Stimulated activated CD4-positive, alpha-beta T cell treated with anti-CD3 and anti-CD28 coated beads, Interleukin-2, amount 100 ng/mL, for 48 hours (primary cell): ENCODE data around the gene ABCC3.
"Not testable (repeated sequence)": the region's sequence is repeated elsewhere in the genome, so short reads cannot be mapped to it uniquely, and the experiment has no call there.

ENCODE experiments used
- DNase-seq, 2 donors: peaks; one replicate each; pipeline ENCODE4 v3.0.0-alpha.2; 2020

The ABCC3 gene

GRCh38 chr17:50668025-50668837 lies 33.5 kb downstream of the ABCC3 start:
- DNase-seq = no peak

DNA sequence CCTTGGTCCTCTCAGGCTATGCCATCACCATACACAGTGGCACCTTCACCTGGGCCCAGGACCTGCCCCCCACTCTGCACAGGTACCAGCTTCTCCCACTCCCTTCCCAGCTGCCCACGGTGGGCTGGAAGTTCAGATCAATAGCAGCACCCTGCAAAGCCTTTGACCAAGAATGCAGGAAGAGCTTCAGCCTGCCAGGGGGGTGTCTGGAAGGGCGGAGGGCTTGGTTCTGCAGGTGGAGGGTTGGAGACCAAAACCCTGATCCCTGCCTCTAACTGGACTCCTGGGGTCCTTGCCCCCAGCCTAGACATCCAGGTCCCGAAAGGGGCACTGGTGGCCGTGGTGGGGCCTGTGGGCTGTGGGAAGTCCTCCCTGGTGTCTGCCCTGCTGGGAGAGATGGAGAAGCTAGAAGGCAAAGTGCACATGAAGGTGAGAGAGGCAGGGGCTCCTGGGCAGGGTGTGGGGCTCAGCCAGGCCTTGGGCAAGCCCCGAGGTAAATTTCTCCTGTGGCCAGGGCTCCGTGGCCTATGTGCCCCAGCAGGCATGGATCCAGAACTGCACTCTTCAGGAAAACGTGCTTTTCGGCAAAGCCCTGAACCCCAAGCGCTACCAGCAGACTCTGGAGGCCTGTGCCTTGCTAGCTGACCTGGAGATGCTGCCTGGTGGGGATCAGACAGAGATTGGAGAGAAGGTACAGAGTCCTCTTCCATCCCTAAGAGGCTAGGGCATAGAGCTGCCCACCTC lies 34.3 kb downstream of the ABCC3 start:
- no peak for DNase-seq

DNA sequence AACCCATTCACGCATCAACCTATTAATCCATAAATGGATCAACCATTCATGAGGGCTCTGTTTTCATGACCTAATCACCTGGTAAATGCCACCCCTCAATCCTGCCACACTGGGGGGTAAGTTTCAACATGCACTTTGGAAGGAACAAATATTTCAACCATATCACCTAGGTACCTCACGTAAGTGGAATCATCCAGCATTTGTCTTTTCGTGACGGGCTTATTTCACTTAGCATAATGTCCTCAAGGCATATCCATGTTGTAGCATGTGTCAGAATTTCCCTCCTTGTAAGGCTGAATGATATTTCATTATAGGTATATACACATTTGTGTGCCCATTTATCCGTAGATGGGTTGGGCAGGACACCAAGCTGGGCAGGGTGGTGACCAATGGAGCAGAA lies 37.4 kb downstream of the ABCC3 start:
- no peak for DNase-seq

DNA sequence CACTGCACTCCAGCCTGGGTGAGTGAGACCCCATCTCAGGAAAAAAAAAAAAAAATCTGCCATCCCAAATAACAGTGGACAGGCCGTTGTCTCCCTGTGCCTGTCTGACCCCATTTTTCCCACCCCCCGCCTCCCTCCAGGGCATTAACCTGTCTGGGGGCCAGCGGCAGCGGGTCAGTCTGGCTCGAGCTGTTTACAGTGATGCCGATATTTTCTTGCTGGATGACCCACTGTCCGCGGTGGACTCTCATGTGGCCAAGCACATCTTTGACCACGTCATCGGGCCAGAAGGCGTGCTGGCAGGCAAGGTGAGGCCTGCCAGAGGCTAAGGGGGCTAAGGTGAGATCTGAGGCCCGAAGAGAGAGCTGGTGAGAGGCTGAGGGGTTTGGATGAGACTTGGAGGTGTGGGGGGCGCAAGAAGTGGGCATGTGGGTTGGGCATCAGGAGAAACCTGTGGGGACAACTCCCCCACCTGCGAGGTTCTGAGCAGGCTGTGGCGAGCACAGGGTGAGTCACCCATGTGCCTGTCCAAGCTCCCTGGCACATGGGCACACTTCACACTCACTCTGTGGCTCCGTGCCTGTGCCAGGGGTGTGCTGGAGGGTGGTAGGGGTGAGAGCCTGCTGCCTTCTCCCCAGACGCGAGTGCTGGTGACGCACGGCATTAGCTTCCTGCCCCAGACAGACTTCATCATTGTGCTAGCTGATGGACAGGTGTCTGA lies 38.3 kb downstream of the ABCC3 start:
- no peak for DNase-seq

- no peak for DNase-seq
Measured at GRCh38 chr17:50675190-50675589, 40.5 kb downstream of the ABCC3 start.

DNA sequence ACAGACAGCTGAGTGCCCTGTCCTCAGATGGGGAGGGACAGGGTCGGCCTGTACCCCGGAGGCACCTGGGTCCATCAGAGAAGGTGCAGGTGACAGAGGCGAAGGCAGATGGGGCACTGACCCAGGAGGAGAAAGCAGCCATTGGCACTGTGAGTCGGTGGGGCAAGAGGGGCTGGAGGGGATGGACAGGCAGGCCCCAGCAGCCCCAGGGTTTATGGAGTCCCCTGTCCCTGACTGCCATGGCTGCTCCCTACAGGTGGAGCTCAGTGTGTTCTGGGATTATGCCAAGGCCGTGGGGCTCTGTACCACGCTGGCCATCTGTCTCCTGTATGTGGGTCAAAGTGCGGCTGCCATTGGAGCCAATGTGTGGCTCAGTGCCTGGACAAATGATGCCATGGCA lies 40.9 kb downstream of the ABCC3 start:
- no peak for DNase-seq

DNA sequence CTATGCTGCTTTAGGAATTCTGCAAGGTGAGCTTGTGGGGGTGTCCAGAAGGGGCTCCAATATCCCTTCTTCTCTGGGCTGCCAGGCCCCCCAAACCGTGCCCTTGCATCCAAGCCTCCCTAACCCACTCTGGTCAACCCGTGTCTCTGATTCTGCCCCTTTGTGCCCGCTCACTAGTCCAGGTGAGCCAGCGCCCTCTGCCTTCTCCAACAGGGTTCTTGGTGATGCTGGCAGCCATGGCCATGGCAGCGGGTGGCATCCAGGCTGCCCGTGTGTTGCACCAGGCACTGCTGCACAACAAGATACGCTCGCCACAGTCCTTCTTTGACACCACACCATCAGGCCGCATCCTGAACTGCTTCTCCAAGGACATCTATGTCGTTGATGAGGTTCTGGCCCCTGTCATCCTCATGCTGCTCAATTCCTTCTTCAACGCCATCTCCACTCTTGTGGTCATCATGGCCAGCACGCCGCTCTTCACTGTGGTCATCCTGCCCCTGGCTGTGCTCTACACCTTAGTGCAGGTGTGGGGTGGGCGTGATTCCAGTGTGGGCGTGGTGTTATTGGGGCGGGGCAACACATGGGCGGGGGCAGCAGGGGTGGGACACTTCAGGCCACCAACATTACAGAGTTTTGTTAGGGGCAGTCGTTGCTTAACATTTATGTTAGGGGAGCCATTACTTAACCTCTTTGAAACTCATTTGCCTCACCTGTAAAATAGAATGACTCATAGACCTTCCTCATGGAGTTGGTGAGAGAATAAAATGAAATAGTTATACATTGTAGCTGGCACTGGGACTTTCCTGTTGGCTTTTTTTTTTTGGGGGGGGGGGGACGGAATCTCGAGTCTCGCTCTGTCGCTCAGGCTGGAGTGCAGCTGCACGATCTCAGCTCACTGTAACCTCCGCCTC lies 41.6 kb downstream of the ABCC3 start:
- no peak for DNase-seq

- DNase-seq = no peak
Measured at GRCh38 chr17:50677851-50678375, 43.2 kb downstream of the ABCC3 start.

- DNase-seq = no peak
Measured at GRCh38 chr17:50679008-50679544, 44.4 kb downstream of the ABCC3 start.

- DNase-seq = no peak
Measured at GRCh38 chr17:50680126-50680525, 45.4 kb downstream of the ABCC3 start.

- DNase-seq = not testable (repeated sequence)
Measured at GRCh38 chr17:50680543-50681262, 46.0 kb downstream of the ABCC3 start.

- DNase-seq = no peak
Measured at GRCh38 chr17:50681263-50682200, 46.9 kb downstream of the ABCC3 start.

- no peak for DNase-seq
Measured at GRCh38 chr17:50682441-50682840, 47.8 kb downstream of the ABCC3 start.

- DNase-seq = no peak
Measured at GRCh38 chr17:50682938-50683337, 48.3 kb downstream of the ABCC3 start.

DNA sequence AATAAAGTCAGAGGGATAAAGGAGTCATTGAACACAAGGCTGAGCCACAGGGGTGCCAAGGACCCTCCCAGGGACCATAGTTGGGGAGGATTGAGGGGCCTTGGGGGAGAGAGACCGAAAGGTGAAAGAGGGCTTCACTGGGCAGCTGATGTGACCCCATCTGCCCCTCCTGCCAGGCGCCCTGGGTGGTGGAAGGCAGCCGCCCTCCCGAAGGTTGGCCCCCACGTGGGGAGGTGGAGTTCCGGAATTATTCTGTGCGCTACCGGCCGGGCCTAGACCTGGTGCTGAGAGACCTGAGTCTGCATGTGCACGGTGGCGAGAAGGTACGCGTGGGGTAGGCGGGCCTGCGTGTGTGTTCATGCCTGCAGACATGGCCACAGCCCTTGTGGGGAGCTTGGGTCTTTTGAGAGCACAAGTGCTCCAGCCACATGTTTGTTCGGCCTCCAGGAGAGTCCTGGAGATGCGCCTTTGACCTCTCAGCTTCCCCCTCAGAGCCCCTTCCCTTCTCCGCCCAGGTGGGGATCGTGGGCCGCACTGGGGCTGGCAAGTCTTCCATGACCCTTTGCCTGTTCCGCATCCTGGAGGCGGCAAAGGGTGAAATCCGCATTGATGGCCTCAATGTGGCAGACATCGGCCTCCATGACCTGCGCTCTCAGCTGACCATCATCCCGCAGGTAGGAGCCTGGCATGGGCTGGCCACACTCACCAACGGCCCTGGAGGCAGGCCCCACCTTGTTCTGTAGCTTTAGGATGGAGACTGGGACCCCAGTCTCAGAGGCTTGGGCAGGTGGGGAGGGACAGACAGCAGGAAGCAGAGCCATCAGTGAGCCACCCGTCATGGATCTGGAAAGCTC lies 49.0 kb downstream of the ABCC3 start:
- DNase-seq = no peak

DNA sequence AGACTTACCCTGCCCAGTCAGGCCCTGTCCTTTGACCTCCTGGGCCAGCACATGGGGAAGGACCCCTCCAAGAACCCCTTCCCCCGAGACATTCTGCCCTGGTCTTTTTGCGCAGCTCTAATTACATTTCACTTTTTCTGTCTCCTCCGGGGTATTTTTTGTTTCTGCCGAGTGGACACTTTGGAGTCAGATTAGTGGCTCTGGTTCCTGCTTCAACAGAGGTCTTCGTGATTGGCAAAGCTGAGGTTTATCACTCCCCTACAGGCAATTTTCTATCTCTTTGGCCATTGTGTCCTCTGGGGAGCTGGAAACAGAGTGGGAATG lies 49.6 kb downstream of the ABCC3 start:
- no peak for DNase-seq

DNA sequence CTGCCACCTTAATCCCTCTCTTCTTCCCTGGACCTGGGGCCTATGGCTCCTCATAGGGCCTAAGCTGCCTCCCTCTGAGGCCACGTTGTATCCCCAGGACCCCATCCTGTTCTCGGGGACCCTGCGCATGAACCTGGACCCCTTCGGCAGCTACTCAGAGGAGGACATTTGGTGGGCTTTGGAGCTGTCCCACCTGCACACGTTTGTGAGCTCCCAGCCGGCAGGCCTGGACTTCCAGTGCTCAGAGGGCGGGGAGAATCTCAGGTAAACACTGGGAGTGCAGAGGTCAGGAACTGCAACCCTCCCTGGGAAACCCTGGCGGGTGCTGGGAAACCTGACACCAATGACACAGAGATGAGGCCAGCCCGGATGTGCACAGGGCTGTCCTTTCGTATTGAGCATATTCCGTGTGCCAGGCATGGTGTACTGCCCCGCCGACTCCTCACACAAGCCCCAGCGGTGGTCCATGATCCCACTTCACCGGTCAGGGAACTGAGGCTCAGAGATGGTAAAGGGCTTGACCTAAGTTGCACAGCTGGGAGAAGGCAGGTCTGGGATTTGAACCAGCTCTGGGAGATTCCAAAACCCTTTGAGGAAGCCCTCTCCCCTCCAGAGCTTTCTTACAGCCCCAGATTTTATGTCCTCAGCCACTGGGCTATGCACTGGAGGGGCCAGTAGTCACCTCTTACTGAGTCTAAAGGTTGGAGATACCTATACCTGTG lies 50.1 kb downstream of the ABCC3 start:
- DNase-seq = no peak

GRCh38 chr17:50685334-50685665 lies 50.6 kb downstream of the ABCC3 start:
- DNase-seq = no peak
